ENCODE measurements around the gene MFSD6. TPM values are rescaled to one million over a fixed set of nuclear protein-coding genes. Genes with fewer than 3 reads are reported as not detected.

Gene MFSD6
- total RNA-seq, 1 experiment from 2014 or later: 20.9 TPM

DNA sequence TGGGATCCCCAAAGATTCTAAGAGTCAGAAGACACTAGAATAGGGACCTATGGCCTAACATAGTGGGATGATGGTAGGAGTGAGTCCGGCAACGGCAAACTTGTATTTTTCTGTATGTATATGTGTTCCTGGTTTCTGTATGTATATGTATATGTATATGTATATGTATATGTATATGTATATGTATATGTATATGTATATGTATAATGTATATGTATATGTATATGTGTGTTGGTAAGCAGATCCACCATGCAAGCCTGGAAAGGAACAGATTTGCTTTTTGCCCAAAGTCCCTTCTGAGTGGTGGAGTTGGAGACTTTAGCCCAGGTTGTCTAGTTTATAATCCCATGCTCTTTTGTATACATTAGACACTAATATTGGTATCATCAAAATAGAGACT is 46.6 kb downstream of the MFSD6 start:
- Histone ChIP-seq H3K9me2 (replicated peaks; ENCODE audit: low read length) (no peaks in the 10 kb centered on the region), H3K36me3 (ENCODE audit: low read depth, low read length) (no peaks in the 10 kb centered on the region), H3K9me3 (ENCODE audit: low read length) (no peaks in the 10 kb centered on the region), H3K4me2 (ENCODE audit: low read length) (no peak overlapping the region), H2AFZ (ENCODE audit: low read length) (no peak overlapping the region), H3K4me3 (ENCODE audit: low read length) (no peak overlapping the region), H3K79me2 (ENCODE audit: low read length) (no peaks in the 10 kb centered on the region), H3K4me1 (ENCODE audit: insufficient read depth, low read length) (no peaks in the 10 kb centered on the region), H3K27me3 (ENCODE audit: low read length) (no peaks in the 10 kb centered on the region), H3K27ac (ENCODE audit: low read length) (no peak overlapping the region), H3K9ac (ENCODE audit: low read length) (no peak overlapping the region), H3F3A (ENCODE audit: low read length, unreplicated experiment) (no peaks in the 10 kb centered on the region), H4K20me1 (ENCODE audit: low read length) (no peaks in the 10 kb centered on the region)
- ATAC-seq (no peak), DNase-seq (no peak)
- TF ChIP-seq EZH2 (IDR thresholded peaks at IDR 0.05; ENCODE audit: low read length, unreplicated experiment) (no peak), EZH2phosphoT487 (IDR thresholded peaks at IDR 0.05; ENCODE audit: borderline replicate concordance, low read length) (no peak)
- TF ChIP-seq, protein P1, sequence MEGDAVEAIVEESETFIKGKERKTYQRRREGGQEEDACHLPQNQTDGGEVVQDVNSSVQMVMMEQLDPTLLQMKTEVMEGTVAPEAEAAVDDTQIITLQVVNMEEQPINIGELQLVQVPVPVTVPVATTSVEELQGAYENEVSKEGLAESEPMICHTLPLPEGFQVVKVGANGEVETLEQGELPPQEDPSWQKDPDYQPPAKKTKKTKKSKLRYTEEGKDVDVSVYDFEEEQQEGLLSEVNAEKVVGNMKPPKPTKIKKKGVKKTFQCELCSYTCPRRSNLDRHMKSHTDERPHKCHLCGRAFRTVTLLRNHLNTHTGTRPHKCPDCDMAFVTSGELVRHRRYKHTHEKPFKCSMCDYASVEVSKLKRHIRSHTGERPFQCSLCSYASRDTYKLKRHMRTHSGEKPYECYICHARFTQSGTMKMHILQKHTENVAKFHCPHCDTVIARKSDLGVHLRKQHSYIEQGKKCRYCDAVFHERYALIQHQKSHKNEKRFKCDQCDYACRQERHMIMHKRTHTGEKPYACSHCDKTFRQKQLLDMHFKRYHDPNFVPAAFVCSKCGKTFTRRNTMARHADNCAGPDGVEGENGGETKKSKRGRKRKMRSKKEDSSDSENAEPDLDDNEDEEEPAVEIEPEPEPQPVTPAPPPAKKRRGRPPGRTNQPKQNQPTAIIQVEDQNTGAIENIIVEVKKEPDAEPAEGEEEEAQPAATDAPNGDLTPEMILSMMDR (conservative IDR thresholded peaks at IDR 0.05; ENCODE audit: low read depth, low read length): no peak
- no TSS peak for BruUV-seq (replicated peaks)
- intact Hi-C loops (cut with micrococcal nuclease): no loop called here
- ChIA-PET POLR2A (ENCODE audit: unreplicated experiment) (interaction anchor here (0.6 kb wide), 1 partner anchor 44 kb away, joined by 4 read pairs; no protein-coding TSS in a partner anchor), CTCF (no interaction called here)

DNA sequence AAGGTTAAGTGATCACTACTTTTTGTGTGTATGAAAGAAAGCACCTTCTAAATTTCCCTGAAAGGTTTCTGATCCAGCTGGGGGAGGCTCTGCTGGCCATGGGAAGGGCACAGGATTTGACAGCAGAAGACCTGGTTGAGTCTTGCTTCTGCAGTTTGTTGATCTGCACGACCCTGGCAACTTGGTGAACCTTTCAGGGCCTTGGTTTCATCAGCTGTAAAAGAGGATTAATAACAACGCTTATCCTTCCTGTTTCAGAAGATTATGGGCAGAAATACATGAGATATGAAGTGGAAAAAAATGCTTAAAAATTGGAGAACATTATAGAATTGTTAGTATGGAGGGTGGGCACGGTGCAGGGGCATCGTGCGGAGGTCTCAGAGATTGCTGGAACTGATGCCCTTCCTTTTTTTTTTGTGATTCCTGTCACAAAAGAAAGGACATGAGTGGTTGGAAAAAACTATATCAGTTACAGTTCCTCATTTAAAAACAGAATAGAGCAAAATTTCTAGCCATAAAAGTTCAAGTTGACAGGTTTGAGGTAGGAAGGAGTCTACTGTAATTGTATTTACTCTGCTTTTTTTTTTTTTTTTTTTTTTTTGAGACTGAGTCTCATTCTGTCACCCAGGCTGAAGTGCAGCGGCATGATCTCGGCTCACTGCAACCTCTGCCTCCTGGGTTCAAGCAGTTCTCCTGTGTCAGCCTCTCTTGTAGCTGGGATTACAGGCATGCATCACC is 47.4 kb downstream of the MFSD6 start:
- no peaks in the 10 kb centered on the region for H3K9me2 ChIP-seq (replicated peaks; ENCODE audit: low read length)
- TF ChIP-seq EZH2phosphoT487 (IDR thresholded peaks at IDR 0.05; ENCODE audit: borderline replicate concordance, low read length) (no peak), EZH2 (IDR thresholded peaks at IDR 0.05; ENCODE audit: low read length, unreplicated experiment) (no peak)
- TF ChIP-seq, protein P1 (conservative IDR thresholded peaks at IDR 0.05; ENCODE audit: low read depth, low read length): no peak
- no peaks in the 10 kb centered on the region for H4K20me1 ChIP-seq (ENCODE audit: low read length)
- H2AFZ ChIP-seq (ENCODE audit: low read length): no peak overlapping the region
- POLR2A ChIA-PET (ENCODE audit: unreplicated experiment): interaction anchor here (0.6 kb wide), 1 partner anchor 45 kb away, joined by 4 read pairs; no protein-coding TSS in a partner anchor
- intact Hi-C loops (cut with micrococcal nuclease): no loop called here
- H3K79me2 ChIP-seq (ENCODE audit: low read length): no peaks in the 10 kb centered on the region
- H3K27me3 ChIP-seq (ENCODE audit: low read length): no peaks in the 10 kb centered on the region
- ATAC-seq: no peak
- no peaks in the 10 kb centered on the region for H3F3A ChIP-seq (ENCODE audit: low read length, unreplicated experiment)
- no peaks in the 10 kb centered on the region for H3K9me3 ChIP-seq (ENCODE audit: low read length)
- H3K4me1 ChIP-seq (ENCODE audit: insufficient read depth, low read length): no peaks in the 10 kb centered on the region
- H3K27ac ChIP-seq (ENCODE audit: low read length): no peak overlapping the region
- no peak overlapping the region for H3K4me2 ChIP-seq (ENCODE audit: low read length)
- DNase-seq: no peak
- no peak overlapping the region for H3K9ac ChIP-seq (ENCODE audit: low read length)
- H3K4me3 ChIP-seq (ENCODE audit: low read length): no peak overlapping the region
- no peaks in the 10 kb centered on the region for H3K36me3 ChIP-seq (ENCODE audit: low read depth, low read length)
- BruUV-seq (replicated peaks): no TSS peak
- CTCF ChIA-PET: no interaction called here

DNA sequence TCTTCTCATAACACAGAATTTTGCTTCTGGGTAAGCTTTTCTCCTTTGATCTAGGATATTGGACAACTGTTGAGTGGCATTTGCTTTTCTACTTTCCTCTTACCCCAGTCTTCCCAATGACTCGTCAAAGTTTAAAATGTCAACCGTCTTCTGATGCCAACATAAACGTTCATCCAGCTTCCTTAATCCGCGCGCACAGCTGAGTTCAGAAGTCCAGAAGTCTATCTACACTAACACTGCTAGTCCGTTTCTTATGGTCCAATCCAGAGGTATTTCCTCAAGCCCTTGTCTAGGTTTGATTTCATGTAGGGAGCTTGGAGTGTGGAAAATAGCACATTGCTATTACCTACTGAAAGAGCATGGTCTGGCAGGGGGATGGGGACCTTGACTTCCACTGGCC is 48.7 kb downstream of the MFSD6 start:
- Histone ChIP-seq H3K27me3 (ENCODE audit: low read length) (no peaks in the 10 kb centered on the region), H4K20me1 (ENCODE audit: low read length) (no peaks in the 10 kb centered on the region), H3K79me2 (ENCODE audit: low read length) (no peaks in the 10 kb centered on the region), H3K4me2 (ENCODE audit: low read length) (no peak overlapping the region), H3K36me3 (ENCODE audit: low read depth, low read length) (no peaks in the 10 kb centered on the region), H3K4me1 (ENCODE audit: insufficient read depth, low read length) (no peaks in the 10 kb centered on the region), H3K9me3 (ENCODE audit: low read length) (no peaks in the 10 kb centered on the region), H2AFZ (ENCODE audit: low read length) (no peak overlapping the region), H3K27ac (ENCODE audit: low read length) (no peak overlapping the region), H3K9ac (ENCODE audit: low read length) (no peak overlapping the region), H3F3A (ENCODE audit: low read length, unreplicated experiment) (no peaks in the 10 kb centered on the region), H3K9me2 (replicated peaks; ENCODE audit: low read length) (no peaks in the 10 kb centered on the region), H3K4me3 (ENCODE audit: low read length) (no peak overlapping the region)
- ChIA-PET POLR2A (ENCODE audit: unreplicated experiment) (no interaction called here), CTCF (no interaction called here)
- DNase-seq: no peak
- TF ChIP-seq EZH2 (IDR thresholded peaks at IDR 0.05; ENCODE audit: low read length, unreplicated experiment) (no peak), EZH2phosphoT487 (IDR thresholded peaks at IDR 0.05; ENCODE audit: borderline replicate concordance, low read length) (no peak)
- TF ChIP-seq, protein P1 (conservative IDR thresholded peaks at IDR 0.05; ENCODE audit: low read depth, low read length): no peak
- BruUV-seq (replicated peaks): no TSS peak
- no peak for ATAC-seq
- intact Hi-C loops (cut with micrococcal nuclease): no loop called here

Measured in PC-3 (cell line).